Raji (cell line): ENCODE results near the gene EPHA4.

Experiments
- POLR2A ChIP-seq: IDR thresholded peaks from 2 replicates; pipeline ENCODE4 v1.6.1; 2011; ENCODE audit warnings: low read depth, low read length, control low read depth; ENCODE audit not compliant: insufficient read depth

EPHA4 gene

GRCh38 chr2:221529943-221530652 lies 42.0 kb downstream of the EPHA4 start:
- no peak for TF ChIP-seq POLR2A

DNA sequence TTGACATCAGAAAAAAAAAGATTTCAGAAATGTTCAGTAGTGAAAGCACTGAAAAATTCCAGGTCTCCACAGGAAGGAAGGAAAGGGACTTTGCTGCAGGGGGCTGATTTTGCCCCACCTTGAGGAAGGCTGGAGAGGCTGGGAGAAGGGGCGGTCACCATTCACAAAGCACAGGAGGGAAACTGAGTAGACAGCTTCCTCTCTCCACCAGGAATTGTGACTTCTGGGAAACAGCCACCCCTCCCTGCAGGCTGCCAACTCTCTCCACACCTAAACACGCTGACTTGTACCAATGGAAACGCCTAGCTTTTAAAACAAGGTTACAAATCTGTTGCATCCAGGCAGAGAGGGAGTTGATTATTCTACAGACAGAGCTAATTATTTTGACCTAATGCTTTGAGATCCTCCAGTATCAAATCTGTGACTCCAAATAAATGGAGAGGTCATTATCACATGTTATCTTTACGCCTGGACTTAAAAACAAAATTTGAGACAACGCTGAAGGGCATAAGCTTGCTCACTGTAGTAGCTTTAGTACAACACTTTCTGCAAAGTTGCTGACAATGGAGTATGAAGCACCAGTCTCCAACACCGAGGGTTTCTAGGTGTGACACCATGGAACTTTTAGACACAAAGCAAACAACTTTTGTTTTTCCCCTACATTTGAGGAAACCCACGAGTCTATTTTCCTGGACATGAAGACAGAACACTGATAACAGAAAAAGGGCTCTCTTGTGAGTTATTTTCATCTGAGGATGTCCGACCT lies 42.7 kb downstream of the EPHA4 start:
- TF ChIP-seq POLR2A = no peak

GRCh38 chr2:221527776-221528309 lies 44.3 kb downstream of the EPHA4 start:
- no peak for TF ChIP-seq POLR2A

- TF ChIP-seq POLR2A = no peak
Observed at GRCh38 chr2:221524158-221524557, 47.9 kb downstream of the EPHA4 start.

DNA sequence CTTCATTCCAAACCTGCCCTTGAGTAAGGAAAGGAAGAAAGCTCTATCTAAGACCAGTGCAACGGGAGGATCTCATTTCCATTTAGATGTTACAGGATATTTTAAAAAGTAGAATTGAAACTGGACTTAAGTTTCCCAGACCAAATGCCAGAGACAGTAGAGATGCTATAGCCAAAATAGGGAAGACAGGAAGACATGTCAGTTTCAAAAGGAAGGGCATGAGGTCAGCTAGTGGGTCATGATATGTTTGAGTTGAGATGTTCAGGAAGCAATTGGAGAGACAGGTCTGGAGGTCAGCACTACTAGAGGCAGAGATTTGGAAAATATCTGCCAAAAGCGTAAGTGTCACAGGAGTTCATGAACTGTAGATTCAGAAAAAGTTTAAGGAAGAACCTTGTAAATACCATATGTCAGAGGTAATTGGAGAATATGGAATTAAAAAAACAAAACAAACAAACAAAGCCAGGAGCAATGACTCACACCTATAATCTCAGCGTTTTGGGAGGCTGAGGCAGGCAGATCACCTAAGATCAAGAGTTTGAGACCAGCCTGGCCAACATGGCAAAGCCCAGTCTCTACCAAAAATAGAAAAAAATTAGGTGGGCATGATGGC lies 50.8 kb downstream of the EPHA4 start:
- no peak for TF ChIP-seq POLR2A

DNA sequence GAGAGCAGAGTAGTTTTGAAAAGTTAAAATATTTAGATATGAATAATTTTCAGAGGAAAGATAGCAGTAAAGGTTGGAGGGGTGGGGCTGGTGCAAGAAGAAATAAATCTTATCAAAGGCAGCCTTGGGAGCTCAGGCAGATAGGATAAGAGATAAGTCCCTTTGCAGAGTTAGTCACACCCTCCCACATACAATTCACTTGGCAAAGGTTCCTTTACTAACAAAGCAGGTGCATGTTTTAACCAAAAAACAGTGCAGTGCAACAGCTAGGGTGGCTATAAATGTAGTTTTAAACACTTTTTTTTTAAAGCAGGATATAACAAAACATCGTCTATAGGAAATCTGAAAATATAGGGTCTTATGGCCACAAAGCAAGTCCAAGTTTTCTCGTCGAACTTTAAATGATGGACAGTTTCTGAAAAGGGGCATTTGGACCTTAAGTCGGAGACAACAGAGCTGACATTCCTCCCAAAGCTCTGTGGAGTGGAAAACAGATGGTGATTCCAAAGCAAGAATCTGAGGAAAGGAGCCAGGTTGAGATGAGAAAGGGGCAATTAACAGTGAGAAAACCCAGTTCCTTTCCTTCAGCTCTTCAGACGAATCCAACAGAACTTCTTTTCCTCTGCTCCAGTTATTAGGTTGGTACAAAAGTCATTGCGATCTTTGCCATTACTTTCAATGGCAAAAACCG lies 53.0 kb downstream of the EPHA4 start:
- TF ChIP-seq POLR2A = no peak

- no peak for TF ChIP-seq POLR2A
Observed at GRCh38 chr2:221518201-221518934, 53.7 kb downstream of the EPHA4 start.

DNA sequence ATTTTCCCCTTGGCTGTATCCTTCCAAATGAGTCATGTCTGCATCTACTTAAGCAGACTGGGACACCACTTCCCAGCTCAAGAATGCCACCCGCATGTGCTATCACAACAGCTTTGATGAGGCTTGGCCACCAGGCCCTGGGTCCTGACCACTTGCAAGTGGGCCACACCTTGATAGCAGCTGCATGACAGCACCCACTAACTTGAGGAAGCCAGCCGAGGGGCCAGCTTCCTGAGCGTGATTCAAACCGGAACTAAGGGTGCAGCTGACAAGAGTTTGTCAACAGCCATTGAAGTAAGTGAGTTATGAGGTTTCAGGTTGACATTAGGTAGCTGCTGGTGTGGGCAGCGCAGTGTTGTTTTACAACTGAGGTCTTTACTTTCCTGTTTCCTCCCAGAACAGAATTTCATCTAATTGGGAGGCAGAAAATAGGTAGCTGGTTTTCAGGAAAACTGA lies 54.4 kb downstream of the EPHA4 start:
- TF ChIP-seq POLR2A = no peak

GRCh38 chr2:221517146-221517695 lies 54.9 kb downstream of the EPHA4 start:
- TF ChIP-seq POLR2A = no peak

- TF ChIP-seq POLR2A = no peak
Observed at GRCh38 chr2:221515864-221516263, 56.2 kb downstream of the EPHA4 start.

- TF ChIP-seq POLR2A = no peak
Observed at GRCh38 chr2:221514305-221515040, 57.6 kb downstream of the EPHA4 start.

DNA sequence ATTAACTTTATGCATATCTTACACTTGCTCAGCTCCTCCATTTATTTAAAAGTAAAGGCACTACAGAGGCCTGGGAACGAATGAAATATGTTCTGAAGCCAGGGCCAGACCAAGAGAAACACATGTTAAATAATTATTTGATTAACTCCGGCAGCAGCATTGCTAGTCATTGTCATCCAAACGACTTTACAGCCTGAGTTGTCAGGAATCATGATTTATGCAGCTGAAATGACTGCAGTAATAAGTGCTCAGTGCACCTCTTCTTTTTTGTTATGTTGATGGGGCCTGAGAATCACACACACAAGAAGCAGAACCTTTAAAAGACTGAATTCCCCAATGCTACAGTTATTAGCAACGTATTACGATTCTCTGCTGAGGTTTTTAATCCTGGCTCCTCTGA lies 58.9 kb downstream of the EPHA4 start:
- TF ChIP-seq POLR2A = no peak

- TF ChIP-seq POLR2A = no peak
Observed at GRCh38 chr2:221506469-221506868, 65.6 kb downstream of the EPHA4 start.
